Measurements from ENCODE around the gene NEO1.

NEO1 gene

DNA sequence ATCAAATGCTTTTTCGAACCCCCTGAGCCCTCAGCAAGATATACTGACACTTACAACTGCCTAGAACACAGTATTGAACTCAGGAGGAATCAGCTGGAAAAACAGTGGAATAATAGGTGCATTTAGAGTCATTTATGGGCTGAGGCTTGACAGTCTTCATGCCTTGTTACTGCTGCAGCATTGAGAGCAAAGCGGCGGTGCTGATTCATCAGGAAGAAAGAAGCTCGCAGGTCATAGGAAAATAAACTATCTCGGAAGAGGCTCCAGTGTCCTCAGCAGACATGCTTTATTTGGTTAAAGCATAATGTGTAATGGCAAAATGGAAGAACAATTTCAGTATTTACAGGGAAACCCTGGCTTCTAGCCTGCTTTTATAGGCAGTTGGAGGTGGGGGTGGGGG is 30.1 kb upstream of the NEO1 start:
- TF ChIP-seq, protein P1, sequence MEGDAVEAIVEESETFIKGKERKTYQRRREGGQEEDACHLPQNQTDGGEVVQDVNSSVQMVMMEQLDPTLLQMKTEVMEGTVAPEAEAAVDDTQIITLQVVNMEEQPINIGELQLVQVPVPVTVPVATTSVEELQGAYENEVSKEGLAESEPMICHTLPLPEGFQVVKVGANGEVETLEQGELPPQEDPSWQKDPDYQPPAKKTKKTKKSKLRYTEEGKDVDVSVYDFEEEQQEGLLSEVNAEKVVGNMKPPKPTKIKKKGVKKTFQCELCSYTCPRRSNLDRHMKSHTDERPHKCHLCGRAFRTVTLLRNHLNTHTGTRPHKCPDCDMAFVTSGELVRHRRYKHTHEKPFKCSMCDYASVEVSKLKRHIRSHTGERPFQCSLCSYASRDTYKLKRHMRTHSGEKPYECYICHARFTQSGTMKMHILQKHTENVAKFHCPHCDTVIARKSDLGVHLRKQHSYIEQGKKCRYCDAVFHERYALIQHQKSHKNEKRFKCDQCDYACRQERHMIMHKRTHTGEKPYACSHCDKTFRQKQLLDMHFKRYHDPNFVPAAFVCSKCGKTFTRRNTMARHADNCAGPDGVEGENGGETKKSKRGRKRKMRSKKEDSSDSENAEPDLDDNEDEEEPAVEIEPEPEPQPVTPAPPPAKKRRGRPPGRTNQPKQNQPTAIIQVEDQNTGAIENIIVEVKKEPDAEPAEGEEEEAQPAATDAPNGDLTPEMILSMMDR (IDR thresholded peaks at IDR 0.05; ENCODE audit: low read depth, low read length), result no peak
- no peak for DNase-seq (ENCODE audit: extremely low read depth, low read depth)

DNA sequence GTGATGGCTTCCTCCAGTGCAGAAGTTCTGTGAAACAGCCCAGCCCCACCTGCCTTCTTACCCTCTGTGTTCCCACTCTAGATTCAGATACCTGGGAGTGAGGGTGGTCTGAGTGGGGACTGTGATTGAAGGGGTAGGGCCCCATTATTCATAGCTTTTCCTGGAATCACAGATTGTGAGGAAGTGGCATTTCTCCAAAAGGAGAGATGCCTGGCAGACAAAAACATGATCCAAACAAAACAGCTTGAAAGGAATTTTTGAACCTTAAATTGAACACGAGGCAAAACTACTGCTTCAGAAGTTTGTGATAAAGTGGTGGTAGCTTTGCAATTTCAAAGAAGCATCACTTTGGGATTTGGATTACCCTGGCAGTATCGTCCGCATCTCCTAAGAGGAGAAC is 29.2 kb upstream of the NEO1 start:
- TF ChIP-seq, protein P1 (IDR thresholded peaks at IDR 0.05; ENCODE audit: low read depth, low read length), result no peak
- DNase-seq (ENCODE audit: extremely low read depth, low read depth), result no peak

DNA sequence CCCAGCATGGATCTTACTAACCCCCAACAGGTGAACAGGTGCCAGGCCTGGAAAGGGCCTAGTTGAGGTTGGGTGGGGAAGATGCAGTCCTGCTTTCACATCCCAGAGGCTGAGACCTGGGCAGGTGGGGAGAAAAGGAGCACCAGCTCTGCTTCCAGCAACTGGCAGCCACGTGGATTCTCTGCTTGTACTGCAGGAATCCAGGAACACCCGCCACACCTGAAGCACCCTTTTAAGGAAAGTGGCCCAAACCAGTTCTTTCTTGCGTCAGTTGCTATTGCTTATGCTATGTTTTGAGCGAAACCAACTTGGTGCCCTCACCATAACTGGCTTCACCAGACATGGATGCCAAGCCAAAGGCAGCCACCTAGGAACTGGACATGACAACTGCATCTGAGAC is 28.1 kb upstream of the NEO1 start:
- TF ChIP-seq, protein P1 (IDR thresholded peaks at IDR 0.05; ENCODE audit: low read depth, low read length), result no peak
- DNase-seq (ENCODE audit: extremely low read depth, low read depth), result no peak

DNA sequence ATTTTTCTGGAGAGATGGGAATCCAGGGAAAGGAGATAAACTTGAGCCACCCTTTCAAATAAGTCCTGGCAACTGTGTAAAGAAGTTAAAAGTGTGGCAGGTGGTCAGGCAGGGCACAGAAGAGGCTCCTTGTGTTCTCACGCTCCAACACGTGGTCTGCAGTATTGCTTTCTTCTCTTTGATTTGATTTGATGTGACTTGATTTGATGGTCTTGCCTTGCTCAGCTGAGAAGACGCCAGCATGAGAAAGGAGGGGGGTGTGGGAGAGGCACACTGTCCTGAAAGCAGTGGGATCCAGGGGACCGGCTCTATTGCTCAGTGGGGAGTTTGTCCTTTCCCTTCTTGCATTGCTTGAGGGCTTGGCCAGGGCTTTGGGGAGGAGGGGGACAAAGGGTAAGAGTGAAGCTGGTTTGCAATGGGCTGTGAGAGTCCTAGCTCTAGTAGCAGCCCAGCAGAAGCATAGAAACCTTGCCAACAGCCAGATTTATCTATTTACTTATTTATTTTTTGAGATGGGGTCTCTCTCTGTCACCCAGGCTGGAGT is 25.7 kb upstream of the NEO1 start:
- no peak for DNase-seq (ENCODE audit: extremely low read depth, low read depth)
- TF ChIP-seq, protein P1 (IDR thresholded peaks at IDR 0.05; ENCODE audit: low read depth, low read length), result no peak

DNA sequence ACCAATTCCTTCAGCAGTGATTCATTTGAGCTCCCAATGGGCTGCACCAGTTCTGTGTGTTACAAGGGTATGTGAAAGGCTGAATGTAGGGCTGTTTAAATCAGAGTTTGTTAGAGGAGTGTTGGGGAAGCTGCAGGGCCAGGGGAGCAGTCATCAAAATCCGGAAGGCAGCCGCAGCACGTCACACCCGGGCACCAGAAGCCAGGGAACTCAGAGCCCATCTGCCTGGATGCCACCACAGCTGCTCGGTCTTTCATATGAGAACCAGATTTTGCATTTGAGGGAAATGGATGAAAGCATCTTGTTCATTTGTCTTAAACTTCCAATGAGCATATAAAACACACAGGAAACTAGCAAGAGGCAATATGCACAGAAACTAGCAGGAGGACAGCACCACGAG is 24.2 kb upstream of the NEO1 start:
- TF ChIP-seq, protein P1 (IDR thresholded peaks at IDR 0.05; ENCODE audit: low read depth, low read length), result no peak

DNA sequence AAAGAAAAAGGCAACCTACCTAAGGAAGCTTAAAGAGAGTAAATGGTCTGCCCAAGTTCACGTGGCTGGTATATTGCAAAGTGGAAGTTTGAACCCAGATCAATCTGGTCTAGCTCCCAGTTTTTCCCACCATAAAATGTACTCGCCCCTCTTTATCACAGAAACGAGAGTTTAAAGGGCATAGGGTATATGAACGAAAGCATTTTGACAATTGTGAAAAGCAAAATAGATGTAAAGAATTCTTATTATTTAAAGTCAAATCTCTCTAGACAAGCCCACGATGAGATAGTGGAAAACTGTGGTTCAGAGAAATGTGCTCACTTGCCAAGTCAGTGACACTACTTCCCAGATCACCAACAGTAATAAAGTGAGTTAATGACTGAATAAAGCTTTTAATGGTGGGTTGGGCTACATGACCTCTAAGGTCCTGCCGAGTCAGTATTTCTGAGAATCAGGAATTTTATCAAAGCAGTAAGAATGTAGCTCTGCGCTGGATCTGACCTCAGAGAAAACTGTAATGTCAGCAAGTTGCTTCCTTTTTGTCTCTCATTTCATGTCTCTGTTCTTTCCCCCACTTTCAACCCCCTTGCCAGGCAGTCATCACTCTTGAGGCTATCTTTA is 23.3 kb upstream of the NEO1 start:
- TF ChIP-seq, protein P1 (IDR thresholded peaks at IDR 0.05; ENCODE audit: low read depth, low read length), result no peak
- no peak for DNase-seq (ENCODE audit: extremely low read depth, low read depth)

More for the DNA sequence above, 24.2 kb upstream of the NEO1 start:
- DNase-seq (ENCODE audit: extremely low read depth, low read depth), result no peak

DNA sequence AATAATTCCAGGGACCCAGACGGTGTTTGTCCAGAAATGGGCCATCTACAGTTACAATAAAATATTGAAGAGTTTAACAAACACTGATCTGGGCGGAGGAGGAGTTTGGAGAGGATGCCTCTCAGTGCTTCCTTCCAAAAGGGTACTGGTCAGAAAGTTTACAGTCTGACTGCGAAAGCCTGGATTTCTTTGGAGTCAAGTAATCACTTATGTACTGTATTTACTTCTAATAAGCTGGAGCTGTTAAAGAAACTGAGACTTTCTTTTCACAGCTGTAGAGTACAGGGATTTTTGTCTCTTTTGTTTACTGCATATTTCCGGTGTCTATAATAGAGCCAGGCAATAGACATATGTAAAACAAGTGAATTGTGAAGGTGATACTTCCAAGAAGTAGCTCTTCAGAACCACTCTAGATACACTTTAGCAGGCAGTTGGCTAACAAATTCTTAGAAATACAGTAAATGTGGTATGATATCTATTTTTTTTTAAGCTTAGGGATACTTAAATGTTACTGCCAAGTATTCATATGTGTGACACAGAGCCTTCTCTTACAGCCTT is 22.1 kb upstream of the NEO1 start:
- DNase-seq (ENCODE audit: extremely low read depth, low read depth), result no peak
- TF ChIP-seq, protein P1 (IDR thresholded peaks at IDR 0.05; ENCODE audit: low read depth, low read length), result no peak
